ENCODE data around the gene PIGQ. TPM values are rescaled to one million over a fixed set of nuclear protein-coding genes. Genes with fewer than 3 reads are reported as not detected.
"Not testable (repeated sequence)": the region's sequence is repeated elsewhere in the genome, so short reads cannot be mapped to it uniquely, and the experiment has no call there.

The PIGQ gene
- total RNA-seq, 4 donors from 2014 or later = 30.4 to 42.4 (median 36.8) TPM

- Histone ChIP-seq H3K36me3 (peaks cover 0 to 51% of the 10 kb centered on the region in 2 donors), H3K27me3 (no peaks in the 10 kb centered on the region), H3K9me3 (no peaks in the 10 kb centered on the region), H3K4me1 (peaks cover 0 to 34% (median under 1%) of the 10 kb centered on the region in 3 donors), H3K27ac (no peak overlapping the region), H3K4me3 (no peak overlapping the region)
- TF ChIP-seq, protein P1, sequence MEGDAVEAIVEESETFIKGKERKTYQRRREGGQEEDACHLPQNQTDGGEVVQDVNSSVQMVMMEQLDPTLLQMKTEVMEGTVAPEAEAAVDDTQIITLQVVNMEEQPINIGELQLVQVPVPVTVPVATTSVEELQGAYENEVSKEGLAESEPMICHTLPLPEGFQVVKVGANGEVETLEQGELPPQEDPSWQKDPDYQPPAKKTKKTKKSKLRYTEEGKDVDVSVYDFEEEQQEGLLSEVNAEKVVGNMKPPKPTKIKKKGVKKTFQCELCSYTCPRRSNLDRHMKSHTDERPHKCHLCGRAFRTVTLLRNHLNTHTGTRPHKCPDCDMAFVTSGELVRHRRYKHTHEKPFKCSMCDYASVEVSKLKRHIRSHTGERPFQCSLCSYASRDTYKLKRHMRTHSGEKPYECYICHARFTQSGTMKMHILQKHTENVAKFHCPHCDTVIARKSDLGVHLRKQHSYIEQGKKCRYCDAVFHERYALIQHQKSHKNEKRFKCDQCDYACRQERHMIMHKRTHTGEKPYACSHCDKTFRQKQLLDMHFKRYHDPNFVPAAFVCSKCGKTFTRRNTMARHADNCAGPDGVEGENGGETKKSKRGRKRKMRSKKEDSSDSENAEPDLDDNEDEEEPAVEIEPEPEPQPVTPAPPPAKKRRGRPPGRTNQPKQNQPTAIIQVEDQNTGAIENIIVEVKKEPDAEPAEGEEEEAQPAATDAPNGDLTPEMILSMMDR (IDR thresholded peaks at IDR 0.05) = no peak
- TF ChIP-seq EP300 (IDR thresholded peaks at IDR 0.05) = no peak
- no peak for TF ChIP-seq POLR2AphosphoS5 (IDR thresholded peaks at IDR 0.05)
- TF ChIP-seq POLR2A (IDR thresholded peaks at IDR 0.05) = no peak
- no peak for ATAC-seq
- 73 to 86% methylated on average over 3 to 14 of the region's 34 CpGs for WGBS, 2 donors (ENCODE audit: low coverage in 1 of 2)
Observed at GRCh38 chr16:595942-596735, 26.4 kb downstream of the PIGQ start.

- Histone ChIP-seq H3K4me3 (no peak overlapping the region), H3K27me3 (no peaks in the 10 kb centered on the region), H3K27ac (no peak overlapping the region), H3K36me3 (peaks cover 0 to 54% of the 10 kb centered on the region in 2 donors), H3K9me3 (no peaks in the 10 kb centered on the region), H3K4me1 (peaks cover 0 to 29% (median 0%) of the 10 kb centered on the region in 3 donors)
- no peak for ATAC-seq
- TF ChIP-seq POLR2AphosphoS5 (IDR thresholded peaks at IDR 0.05) = no peak
- WGBS, 2 donors (ENCODE audit: low coverage in 1 of 2) = 80 to 100% methylated on average over 1 to 3 of the region's 12 CpGs
Observed at GRCh38 chr16:596736-597060, 26.9 kb downstream of the PIGQ start.

GRCh38 chr16:597655-598054, 27.9 kb downstream of the PIGQ start:
- H3K4me3 ChIP-seq, H3K27ac ChIP-seq, H3K9me3 ChIP-seq, H3K27me3 ChIP-seq, ATAC-seq: not testable (repeated sequence)
- peaks cover 0 to 54% of the 10 kb centered on the region in 2 donors for H3K36me3 ChIP-seq
- H3K4me1 ChIP-seq = peaks cover 0 to 19% (median 0%) of the 10 kb centered on the region in 3 donors
- WGBS, 2 donors (ENCODE audit: low coverage in 1 of 2) = 87 to 100% methylated on average over 1 to 4 of the region's 7 CpGs

DNA sequence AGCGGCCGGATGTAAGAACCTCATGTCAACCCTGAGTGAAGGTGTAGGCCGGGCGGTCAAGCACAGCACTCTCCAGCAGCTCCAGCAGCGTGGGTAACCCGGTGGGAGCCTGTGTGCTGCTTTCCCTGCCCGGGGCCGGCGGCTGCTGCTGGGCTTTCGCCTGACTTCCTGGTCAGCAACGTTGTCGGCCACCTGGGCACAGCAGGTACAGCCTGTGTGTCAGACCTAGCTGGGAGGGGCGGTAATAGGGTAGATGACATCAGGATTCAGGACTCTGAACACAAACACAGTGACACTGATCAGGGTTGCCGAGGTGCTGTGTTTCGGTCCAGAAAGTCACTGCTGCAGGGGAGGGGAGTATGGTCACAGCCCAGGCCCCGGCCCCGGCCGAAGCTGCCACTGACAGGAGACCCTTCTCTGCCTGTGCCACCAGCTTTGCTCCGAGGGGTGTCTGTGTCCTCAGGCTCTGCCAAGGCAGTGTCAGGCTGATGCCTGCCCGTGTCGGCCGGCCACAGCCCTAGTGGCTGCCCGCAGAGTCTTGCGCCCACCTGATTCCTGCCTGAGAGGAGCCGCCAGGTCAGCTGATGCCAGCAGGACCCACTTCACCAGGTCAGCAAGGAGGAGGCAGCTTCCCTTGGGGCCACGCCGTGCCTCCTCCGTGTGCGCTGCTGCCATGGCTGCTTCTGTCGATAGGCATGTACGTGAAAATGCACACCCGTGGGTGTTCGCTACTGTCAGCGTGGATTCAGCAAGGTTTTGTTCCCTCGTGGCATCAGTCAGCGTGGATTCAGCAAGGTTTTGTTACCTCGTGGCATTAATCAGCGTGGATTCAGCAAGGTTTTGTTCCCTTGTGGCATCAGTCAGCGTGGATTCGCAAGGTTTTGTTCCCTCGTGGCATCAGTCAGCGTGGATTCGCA, 29.3 kb downstream of the PIGQ start:
- no peak overlapping the region for H3K4me3 ChIP-seq
- no peak overlapping the region for H3K27ac ChIP-seq
- no peaks in the 10 kb centered on the region for H3K27me3 ChIP-seq
- WGBS, 2 donors (ENCODE audit: low coverage in 1 of 2) = 97 to 100% methylated on average over 2 to 13 of the region's 43 CpGs
- peaks cover 0 to 40% of the 10 kb centered on the region in 2 donors for H3K36me3 ChIP-seq
- TF ChIP-seq, protein P1 (IDR thresholded peaks at IDR 0.05) = no peak
- TF ChIP-seq POLR2AphosphoS5 (IDR thresholded peaks at IDR 0.05) (no peak), POLR2A (IDR thresholded peaks at IDR 0.05) (no peak), EP300 (IDR thresholded peaks at IDR 0.05) (no peak)
- ATAC-seq = no peak
- H3K4me1 ChIP-seq = peaks cover 0 to 5% (median 0%) of the 10 kb centered on the region in 3 donors
- H3K9me3 ChIP-seq = no peaks in the 10 kb centered on the region

DNA sequence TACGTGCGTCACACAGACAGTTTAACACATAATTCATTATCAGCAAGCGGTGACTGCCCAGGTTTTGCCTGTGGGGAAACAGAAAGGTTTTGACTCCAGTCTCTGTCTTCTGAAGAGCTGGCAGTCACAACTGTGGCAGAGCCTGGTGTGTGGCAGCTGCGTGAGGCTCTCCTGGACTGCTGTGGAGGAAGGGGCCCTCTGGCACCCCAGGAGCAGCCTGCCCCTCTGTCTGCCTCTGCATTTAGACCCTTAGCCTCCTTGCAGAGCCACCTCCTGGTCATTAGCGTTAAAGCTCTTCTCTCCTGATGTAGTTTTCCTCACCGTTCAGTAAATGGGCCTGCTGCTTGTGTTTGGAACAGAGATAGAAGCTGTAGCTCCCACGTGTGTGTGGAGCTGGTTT, 31.0 kb downstream of the PIGQ start:
- Histone ChIP-seq H3K9me3 (no peaks in the 10 kb centered on the region), H3K27ac (no peak overlapping the region), H3K27me3 (no peaks in the 10 kb centered on the region), H3K36me3 (peaks cover 0 to 39% of the 10 kb centered on the region in 2 donors), H3K4me1 (peaks cover 0 to 4% (median 0%) of the 10 kb centered on the region in 3 donors), H3K4me3 (no peak overlapping the region)
- TF ChIP-seq, protein P1 (IDR thresholded peaks at IDR 0.05) = no peak
- TF ChIP-seq POLR2A (IDR thresholded peaks at IDR 0.05) (no peak), POLR2AphosphoS5 (IDR thresholded peaks at IDR 0.05) (no peak), EP300 (IDR thresholded peaks at IDR 0.05) (no peak)
- WGBS, 2 donors (ENCODE audit: low coverage in 1 of 2) = 49 to 71% methylated on average over 3 to 7 of the region's 7 CpGs
- no peak for ATAC-seq
